Keratinocyte (primary cell): Measurements from ENCODE around the gene MYO16. TPM values are rescaled to one million over a fixed set of nuclear protein-coding genes. Genes with fewer than 3 reads are reported as not detected.

Experiments used
- DNase-seq: peaks from one replicate; pipeline ENCODE4 v3.0.0-alpha.2; 2011; ENCODE audit warnings: low read depth, missing footprints, low spot score
- FAIRE-seq: peaks from 2 replicates; lab custom pipeline; 2011; peaks lifted over from hg19 to GRCh38; lab: Jason Lieb, UNC
- H2AFZ ChIP-seq: 2 replicates; pipeline ENCODE4 v1.6.0; 2012; ENCODE audit warnings: low read length, control low read depth, inconsistent platforms; ENCODE audit not compliant: control insufficient read depth
- H3K27ac ChIP-seq: 2 replicates; pipeline ENCODE4 v1.5.1; 2011; ENCODE audit warnings: low read length; ENCODE audit not compliant: control insufficient read depth, insufficient read depth
- H3K27me3 ChIP-seq: 3 replicates; pipeline ENCODE4 v1.6.0; 2011; ENCODE audit warnings: low read length; ENCODE audit not compliant: control insufficient read depth, insufficient read depth; ENCODE audit errors: extremely low read depth
- H3K36me3 ChIP-seq, 2 experiments: 2 replicates in 1 of 2; 3 replicates in 1 of 2; pipeline ENCODE4 v1.5.1; 2011; ENCODE audit warnings: low read length in 2 of 2, mild to moderate bottlenecking in 1 of 2; ENCODE audit not compliant: control insufficient read depth in 2 of 2, insufficient read depth in 2 of 2; ENCODE audit errors: extremely low read depth in 1 of 2
- H3K4me1 ChIP-seq: 3 replicates; pipeline ENCODE4 v1.5.1; 2011; ENCODE audit warnings: low read length; ENCODE audit not compliant: control insufficient read depth, insufficient read depth; ENCODE audit errors: extremely low read depth
- H3K4me2 ChIP-seq: 3 replicates; pipeline ENCODE4 v1.6.0; 2011; ENCODE audit warnings: low read depth, low read length; ENCODE audit not compliant: control insufficient read depth, insufficient read depth; ENCODE audit errors: extremely low read depth
- H3K4me3 ChIP-seq, 3 experiments: fragments of 200-600 bp in 1 of 3; sonication (generic) in 1 of 3; 2 replicates in 2 of 3; 3 replicates in 1 of 3; pipeline ENCODE4 v1.5.1; 2011 to 2016; ENCODE audit warnings: low read length in 3 of 3, mild to moderate bottlenecking in 3 of 3, control low read depth in 2 of 3, inconsistent platforms in 1 of 3, low read depth in 1 of 3, mixed read lengths in 1 of 3, mixed run types in 1 of 3, moderate library complexity in 1 of 3; ENCODE audit not compliant: control insufficient read depth in 2 of 3, insufficient read depth in 2 of 3; ENCODE audit errors: extremely low read depth in 1 of 3
- H3K79me2 ChIP-seq: 2 replicates; pipeline ENCODE4 v1.6.0; 2012; ENCODE audit warnings: low read length; ENCODE audit not compliant: control insufficient read depth, insufficient read depth
- H3K9ac ChIP-seq: 3 replicates; pipeline ENCODE4 v1.6.0; 2011; ENCODE audit warnings: low read length; ENCODE audit not compliant: control insufficient read depth, insufficient read depth; ENCODE audit errors: extremely low read depth
- H3K9me1 ChIP-seq: 3 replicates; pipeline ENCODE4 v1.6.0; 2011; ENCODE audit warnings: low read length; ENCODE audit not compliant: control insufficient read depth, insufficient read depth; ENCODE audit errors: extremely low read depth
- H3K9me3 ChIP-seq: 2 replicates; pipeline ENCODE4 v1.5.1; 2012; ENCODE audit warnings: low read depth, low read length; ENCODE audit not compliant: control insufficient read depth
- H4K20me1 ChIP-seq: 3 replicates; pipeline ENCODE4 v1.6.0; 2011; ENCODE audit warnings: low read length; ENCODE audit not compliant: control insufficient read depth, insufficient read depth; ENCODE audit errors: extremely low read depth
- CTCF ChIP-seq, 3 experiments: IDR thresholded peaks in 1 of 3; conservative IDR thresholded peaks in 1 of 3; optimal IDR thresholded peaks in 1 of 3; 2 replicates in 2 of 3; 3 replicates in 1 of 3; pipeline versions ENCODE3 to v1.5.1; 2011; ENCODE audit warnings: low read length in 3 of 3, mild to moderate bottlenecking in 3 of 3, moderate library complexity in 2 of 3, control low read depth in 1 of 3, inconsistent platforms in 1 of 3; ENCODE audit not compliant: insufficient read depth in 2 of 3; ENCODE audit errors: extremely low read depth in 1 of 3
- EZH2 ChIP-seq: IDR thresholded peaks from one replicate; pipeline ENCODE4 v1.6.1; 2012; ENCODE audit warnings: inconsistent platforms, mild to moderate bottlenecking, low read length, moderate library complexity
- dilution Hi-C: fragments of 300-500 bp; cut with MboI; formaldehyde crosslinking; loops from one replicate; pipeline ENCODE4 v1.7.0; 2020; ENCODE audit warnings: low sequenced_read_pairs; ENCODE audit not compliant: extremely low pct_ligation_motif_present
- polyA plus RNA-seq, 5 experiments: library from polyadenylated mRNA; depleted of rRNA in 3 of 5; stranded (reverse) in 3 of 5; stranded (forward) in 1 of 5; unstranded in 1 of 5; fragments of >200 nt; gene quantifications; 1 replicate in 1 of 5; 2 replicates in 3 of 5; 3 replicates in 1 of 5; pipeline versions ENCODE4 v1.2.1 to v1.2.3, GENCODE V29; 2011 to 2012; ENCODE audit warnings: missing spikeins in 2 of 5, low read depth in 1 of 5, low replicate concordance in 1 of 5

The MYO16 gene
- polyA plus RNA-seq, 1 donor (not counting 4 experiments of a cell fraction or from before 2014, with no cell fraction given): 0.08 TPM

GRCh38 chr13:108944760-108945159, 315.3 kb downstream of the MYO16 start:
- Histone ChIP-seq H2AFZ (no peak overlapping the region), H3K27ac (no peak overlapping the region), H3K79me2 (no peaks in the 10 kb centered on the region), H3K9ac (no peak overlapping the region), H3K27me3 (no peaks in the 10 kb centered on the region), H3K9me1 (no peaks in the 10 kb centered on the region), H4K20me1 (no peaks in the 10 kb centered on the region), H3K4me1 (peaks cover 2% of the 10 kb centered on the region), H3K36me3 (no peaks in the 10 kb centered on the region), H3K9me3 (no peaks in the 10 kb centered on the region), H3K4me2 (no peak overlapping the region), H3K4me3 (no peak overlapping the region)
- dilution Hi-C loops: no loop called here
- no peak for TF ChIP-seq EZH2
- TF ChIP-seq CTCF (optimal IDR thresholded peaks at IDR 0.05 in 1 of 3, IDR thresholded peaks at IDR 0.05 in 1 of 3, conservative IDR thresholded peaks at IDR 0.05 in 1 of 3; ENCODE audit: extremely low read depth in 1 of 3, insufficient read depth in 2 of 3, low read length in 3 of 3): no peak
- no peak for FAIRE-seq
- DNase-seq: no peak

- dilution Hi-C loops: no loop called here
These were observed 318.2 kb downstream of the MYO16 start for GRCh38 chr13:108947551-108948030.

More at GRCh38 chr13:108947551-108948030, 318.2 kb downstream of the MYO16 start:
- Histone ChIP-seq H3K9ac (no peak overlapping the region), H2AFZ (no peak overlapping the region), H3K9me3 (no peaks in the 10 kb centered on the region), H3K27me3 (no peaks in the 10 kb centered on the region), H4K20me1 (no peaks in the 10 kb centered on the region), H3K4me3 (no peak overlapping the region), H3K4me2 (no peak overlapping the region), H3K36me3 (no peaks in the 10 kb centered on the region), H3K4me1 (peaks cover 2% of the 10 kb centered on the region), H3K79me2 (no peaks in the 10 kb centered on the region), H3K9me1 (no peaks in the 10 kb centered on the region), H3K27ac (no peak overlapping the region)
- DNase-seq: no peak
- TF ChIP-seq CTCF (optimal IDR thresholded peaks at IDR 0.05 in 1 of 3, IDR thresholded peaks at IDR 0.05 in 1 of 3, conservative IDR thresholded peaks at IDR 0.05 in 1 of 3; ENCODE audit: extremely low read depth in 1 of 3, insufficient read depth in 2 of 3, low read length in 3 of 3) (no peak), EZH2 (no peak)
- no peak for FAIRE-seq
